ENCODE measurements around the gene ACIN1. TPM values are rescaled to one million over a fixed set of nuclear protein-coding genes. Genes with fewer than 3 reads are reported as not detected.

ACIN1 gene
- total and polyA plus RNA-seq, 2 experiments from 2014 or later: 76.1 to 172 TPM

DNA sequence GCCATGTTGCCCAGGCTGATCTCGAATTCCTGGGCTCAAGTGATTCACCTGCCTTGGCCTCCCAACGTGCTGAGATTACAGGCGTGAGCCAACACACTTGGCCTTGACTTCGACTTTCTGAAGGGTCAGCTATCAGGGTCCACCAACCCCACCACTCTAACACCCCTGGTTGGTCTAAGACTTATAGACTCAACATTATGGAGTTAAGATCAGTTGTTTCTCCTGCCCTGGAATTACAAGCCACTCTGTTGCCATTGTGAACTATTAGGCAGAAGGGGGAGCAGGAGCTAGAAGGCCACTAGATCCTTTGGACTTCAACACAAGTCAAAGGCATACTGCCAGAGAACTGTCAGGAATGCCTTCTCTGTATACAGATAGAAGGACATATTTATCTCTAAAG, 54.8 kb downstream of the ACIN1 start (continued):
- TF ChIP-seq, protein P1, sequence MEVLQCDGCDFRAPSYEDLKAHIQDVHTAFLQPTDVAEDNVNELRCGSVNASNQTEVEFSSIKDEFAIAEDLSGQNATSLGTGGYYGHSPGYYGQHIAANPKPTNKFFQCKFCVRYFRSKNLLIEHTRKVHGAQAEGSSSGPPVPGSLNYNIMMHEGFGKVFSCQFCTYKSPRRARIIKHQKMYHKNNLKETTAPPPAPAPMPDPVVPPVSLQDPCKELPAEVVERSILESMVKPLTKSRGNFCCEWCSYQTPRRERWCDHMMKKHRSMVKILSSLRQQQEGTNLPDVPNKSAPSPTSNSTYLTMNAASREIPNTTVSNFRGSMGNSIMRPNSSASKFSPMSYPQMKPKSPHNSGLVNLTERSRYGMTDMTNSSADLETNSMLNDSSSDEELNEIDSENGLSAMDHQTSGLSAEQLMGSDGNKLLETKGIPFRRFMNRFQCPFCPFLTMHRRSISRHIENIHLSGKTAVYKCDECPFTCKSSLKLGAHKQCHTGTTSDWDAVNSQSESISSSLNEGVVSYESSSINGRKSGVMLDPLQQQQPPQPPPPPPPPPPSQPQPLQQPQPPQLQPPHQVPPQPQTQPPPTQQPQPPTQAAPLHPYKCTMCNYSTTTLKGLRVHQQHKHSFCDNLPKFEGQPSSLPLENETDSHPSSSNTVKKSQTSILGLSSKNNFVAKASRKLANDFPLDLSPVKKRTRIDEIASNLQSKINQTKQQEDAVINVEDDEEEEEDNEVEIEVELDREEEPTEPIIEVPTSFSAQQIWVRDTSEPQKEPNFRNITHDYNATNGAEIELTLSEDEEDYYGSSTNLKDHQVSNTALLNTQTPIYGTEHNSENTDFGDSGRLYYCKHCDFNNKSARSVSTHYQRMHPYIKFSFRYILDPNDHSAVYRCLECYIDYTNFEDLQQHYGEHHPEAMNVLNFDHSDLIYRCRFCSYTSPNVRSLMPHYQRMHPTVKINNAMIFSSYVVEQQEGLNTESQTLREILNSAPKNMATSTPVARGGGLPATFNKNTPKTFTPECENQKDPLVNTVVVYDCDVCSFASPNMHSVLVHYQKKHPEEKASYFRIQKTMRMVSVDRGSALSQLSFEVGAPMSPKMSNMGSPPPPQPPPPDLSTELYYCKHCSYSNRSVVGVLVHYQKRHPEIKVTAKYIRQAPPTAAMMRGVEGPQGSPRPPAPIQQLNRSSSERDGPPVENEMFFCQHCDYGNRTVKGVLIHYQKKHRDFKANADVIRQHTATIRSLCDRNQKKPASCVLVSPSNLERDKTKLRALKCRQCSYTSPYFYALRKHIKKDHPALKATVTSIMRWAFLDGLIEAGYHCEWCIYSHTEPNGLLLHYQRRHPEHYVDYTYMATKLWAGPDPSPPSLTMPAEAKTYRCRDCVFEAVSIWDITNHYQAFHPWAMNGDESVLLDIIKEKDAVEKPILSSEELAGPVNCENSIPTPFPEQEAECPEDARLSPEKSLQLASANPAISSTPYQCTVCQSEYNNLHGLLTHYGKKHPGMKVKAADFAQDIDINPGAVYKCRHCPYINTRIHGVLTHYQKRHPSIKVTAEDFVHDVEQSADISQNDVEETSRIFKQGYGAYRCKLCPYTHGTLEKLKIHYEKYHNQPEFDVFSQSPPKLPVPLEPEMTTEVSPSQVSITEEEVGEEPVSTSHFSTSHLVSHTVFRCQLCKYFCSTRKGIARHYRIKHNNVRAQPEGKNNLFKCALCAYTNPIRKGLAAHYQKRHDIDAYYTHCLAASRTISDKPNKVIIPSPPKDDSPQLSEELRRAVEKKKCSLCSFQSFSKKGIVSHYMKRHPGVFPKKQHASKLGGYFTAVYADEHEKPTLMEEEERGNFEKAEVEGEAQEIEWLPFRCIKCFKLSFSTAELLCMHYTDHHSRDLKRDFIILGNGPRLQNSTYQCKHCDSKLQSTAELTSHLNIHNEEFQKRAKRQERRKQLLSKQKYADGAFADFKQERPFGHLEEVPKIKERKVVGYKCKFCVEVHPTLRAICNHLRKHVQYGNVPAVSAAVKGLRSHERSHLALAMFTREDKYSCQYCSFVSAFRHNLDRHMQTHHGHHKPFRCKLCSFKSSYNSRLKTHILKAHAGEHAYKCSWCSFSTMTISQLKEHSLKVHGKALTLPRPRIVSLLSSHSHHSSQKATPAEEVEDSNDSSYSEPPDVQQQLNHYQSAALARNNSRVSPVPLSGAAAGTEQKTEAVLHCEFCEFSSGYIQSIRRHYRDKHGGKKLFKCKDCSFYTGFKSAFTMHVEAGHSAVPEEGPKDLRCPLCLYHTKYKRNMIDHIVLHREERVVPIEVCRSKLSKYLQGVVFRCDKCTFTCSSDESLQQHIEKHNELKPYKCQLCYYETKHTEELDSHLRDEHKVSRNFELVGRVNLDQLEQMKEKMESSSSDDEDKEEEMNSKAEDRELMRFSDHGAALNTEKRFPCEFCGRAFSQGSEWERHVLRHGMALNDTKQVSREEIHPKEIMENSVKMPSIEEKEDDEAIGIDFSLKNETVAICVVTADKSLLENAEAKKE (CRISPR knock-in tag; IDR thresholded peaks at IDR 0.05): no peak
- TF ChIP-seq JUNB (IDR thresholded peaks at IDR 0.05; ENCODE audit: unreplicated experiment): no peak
- TF ChIP-seq, protein P2, sequence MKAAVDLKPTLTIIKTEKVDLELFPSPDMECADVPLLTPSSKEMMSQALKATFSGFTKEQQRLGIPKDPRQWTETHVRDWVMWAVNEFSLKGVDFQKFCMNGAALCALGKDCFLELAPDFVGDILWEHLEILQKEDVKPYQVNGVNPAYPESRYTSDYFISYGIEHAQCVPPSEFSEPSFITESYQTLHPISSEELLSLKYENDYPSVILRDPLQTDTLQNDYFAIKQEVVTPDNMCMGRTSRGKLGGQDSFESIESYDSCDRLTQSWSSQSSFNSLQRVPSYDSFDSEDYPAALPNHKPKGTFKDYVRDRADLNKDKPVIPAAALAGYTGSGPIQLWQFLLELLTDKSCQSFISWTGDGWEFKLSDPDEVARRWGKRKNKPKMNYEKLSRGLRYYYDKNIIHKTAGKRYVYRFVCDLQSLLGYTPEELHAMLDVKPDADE (IDR thresholded peaks at IDR 0.05): no peak
- TF ChIP-seq NANOG (IDR thresholded peaks at IDR 0.05; ENCODE audit: borderline replicate concordance): no peak
- no peak for TF ChIP-seq EZH2phosphoT487 (IDR thresholded peaks at IDR 0.05; ENCODE audit: unreplicated experiment)
- no peak for TF ChIP-seq ZNF331 (CRISPR knock-in tag; IDR thresholded peaks at IDR 0.05; ENCODE audit: low read depth)
- TF ChIP-seq STAT1 (IDR thresholded peaks at IDR 0.05; ENCODE audit: unreplicated experiment): no peak
- no peak for TF ChIP-seq EZH2 (IDR thresholded peaks at IDR 0.05; ENCODE audit: low read depth, unreplicated experiment)

All from GM23338 (cell line).